Hematopoietic multipotent progenitor cell treated with erythropoietin and hydrocortisone succinate and interleukin-3 and kit ligand, for 15 days (in vitro differentiated cells): Measurements from ENCODE around the gene RCC1.
"Not testable (repeated sequence)": the region's sequence is repeated elsewhere in the genome, so short reads cannot be mapped to it uniquely, and the experiment has no call there.

Experiments used
- DNase-seq: peaks from one replicate; pipeline ENCODE4 v3.0.0-alpha.2; 2015; ENCODE audit warnings: low spot score

RCC1 gene

GRCh38 chr1:28512058-28512611, 6.3 kb downstream of the RCC1 start:
- DNase-seq, result no peak

- DNase-seq, result not testable (repeated sequence)
These were observed 8.6 kb downstream of the RCC1 start for GRCh38 chr1:28514445-28514933.

- DNase-seq, result no peak
These were observed 10.7 kb downstream of the RCC1 start for GRCh38 chr1:28516518-28516956.

GRCh38 chr1:28517649-28517999, 11.8 kb downstream of the RCC1 start:
- no peak for DNase-seq

- peak; percentile 86 for DNase-seq
These were observed 12.3 kb downstream of the RCC1 start for GRCh38 chr1:28518000-28518744.

GRCh38 chr1:28518745-28519341, 13.0 kb downstream of the RCC1 start:
- peak; percentile 52 for DNase-seq

GRCh38 chr1:28519946-28520725, 14.3 kb downstream of the RCC1 start:
- DNase-seq, result no peak

- DNase-seq, result not testable (repeated sequence)
These were observed 15.0 kb downstream of the RCC1 start for GRCh38 chr1:28520796-28521195.

- DNase-seq, result no peak
These were observed 15.8 kb downstream of the RCC1 start for GRCh38 chr1:28521502-28522164.

GRCh38 chr1:28522537-28522936, 16.7 kb downstream of the RCC1 start:
- DNase-seq, result not testable (repeated sequence)

- not testable (repeated sequence) for DNase-seq
These were observed 19.3 kb downstream of the RCC1 start for GRCh38 chr1:28525002-28525642.

- no peak for DNase-seq
These were observed 21.0 kb downstream of the RCC1 start for GRCh38 chr1:28526886-28527285.

GRCh38 chr1:28530456-28530855, 24.6 kb downstream of the RCC1 start:
- DNase-seq, result no peak

- peak; percentile 14 for DNase-seq
These were observed 28.8 kb downstream of the RCC1 start for GRCh38 chr1:28534671-28535070.

- no peak for DNase-seq
These were observed 29.3 kb downstream of the RCC1 start for GRCh38 chr1:28535180-28535579.

- DNase-seq, result no peak
These were observed 31.8 kb downstream of the RCC1 start for GRCh38 chr1:28537457-28538199.

- DNase-seq, result no peak
These were observed 32.4 kb downstream of the RCC1 start for GRCh38 chr1:28538286-28538685.

GRCh38 chr1:28540651-28541050, 34.8 kb downstream of the RCC1 start:
- peak; percentile 2 for DNase-seq

GRCh38 chr1:28541414-28542015, 35.7 kb downstream of the RCC1 start:
- not testable (repeated sequence) for DNase-seq

- DNase-seq, result no peak
These were observed 39.4 kb downstream of the RCC1 start for GRCh38 chr1:28545246-28545628.
